Esophagus muscularis mucosa (tissue), 4 donors: ENCODE measurements around the gene TMEM131L. TPM values are rescaled to one million over a fixed set of nuclear protein-coding genes. Genes with fewer than 3 reads are reported as not detected.

Experiments used
- DNase-seq: peaks from one replicate; pipeline ENCODE4 v3.0.0-alpha.2; 2017; ENCODE audit errors: extremely low spot score
- H3K27ac ChIP-seq, 4 donors: fragments of 200-600 bp; sonication (generic); replicated peaks in 1 of 4; 1 replicate in 3 of 4; 2 replicates in 1 of 4; pipeline ENCODE4 v1.5.1; 2016 to 2019; ENCODE audit warnings: mild to moderate bottlenecking in 1 of 4
- H3K27me3 ChIP-seq, 4 donors: fragments of 200-600 bp; sonication (generic); one replicate each; pipeline versions ENCODE4 v1.5.1 to v1.6.0; 2016 to 2019
- H3K36me3 ChIP-seq, 4 donors: fragments of 200-600 bp; sonication (generic); one replicate each; pipeline ENCODE4 v1.5.1; 2016 to 2019
- H3K4me1 ChIP-seq, 4 donors: fragments of 200-600 bp; sonication (generic); one replicate each; pipeline ENCODE4 v1.5.1; 2016 to 2019
- H3K4me3 ChIP-seq, 4 donors: fragments of 200-600 bp; sonication (generic); 1 replicate in 2 of 4; 2 replicates in 2 of 4; pipeline ENCODE4 v1.5.1; 2016 to 2019; ENCODE audit warnings: mild to moderate bottlenecking in 4 of 4, moderate library complexity in 1 of 4
- H3K9me3 ChIP-seq, 4 donors: fragments of 200-600 bp; sonication (generic); 1 replicate in 3 of 4; 2 replicates in 1 of 4; pipeline ENCODE4 v1.5.1; 2016 to 2019
- EP300 ChIP-seq: sonication (generic); formaldehyde crosslinking; IDR thresholded peaks from one replicate; pipeline ENCODE4 v1.6.1; 2017; ENCODE audit warnings: antibody characterized with exemption
- POLR2A ChIP-seq: fragments of 450-650 bp; IDR thresholded peaks from one replicate; pipeline ENCODE4 v1.6.1; 2017; ENCODE audit warnings: antibody characterized with exemption, moderate library complexity, mild to moderate bottlenecking, low read depth
- POLR2AphosphoS5 ChIP-seq, 2 donors: sonication (generic); formaldehyde crosslinking; IDR thresholded peaks; one replicate each; pipeline ENCODE4 v1.6.1; 2017; ENCODE audit warnings: antibody characterized with exemption in 2 of 2
- WGBS: methylation state at CpG from one replicate; pipeline ENCODE4 v1.1.5; 2018; 5-methylcytosine and 5-hydroxymethylcytosine counted together
- intact Hi-C: fragments of 100-400 bp; cut with DNase I; formaldehyde crosslinking; loops from one replicate; pipeline ENCODE4 v1.15.1; 2023
- total RNA-seq, 4 donors: library from RNA; depleted of rRNA; stranded (reverse); fragments of >200 nt; gene quantifications; one replicate each; pipeline versions ENCODE4 v1.1.0 to v1.2.1, GENCODE V29; 2016
- TF ChIP-seq, protein P1 (sequence below), 3 experiments: fragments of 200-600 bp in 2 of 3; fragments of 450-650 bp in 1 of 3; sonication (generic) in 2 of 3; IDR thresholded peaks; one replicate each; pipeline ENCODE4 v1.5.1; 2017 to 2019; ENCODE audit warnings: antibody characterized with exemption in 3 of 3, mild to moderate bottlenecking in 2 of 3, moderate library complexity in 1 of 3

Gene TMEM131L
- total RNA-seq, 4 donors from 2014 or later, result 10.3 to 16.3 (median 12.1) TPM

DNA sequence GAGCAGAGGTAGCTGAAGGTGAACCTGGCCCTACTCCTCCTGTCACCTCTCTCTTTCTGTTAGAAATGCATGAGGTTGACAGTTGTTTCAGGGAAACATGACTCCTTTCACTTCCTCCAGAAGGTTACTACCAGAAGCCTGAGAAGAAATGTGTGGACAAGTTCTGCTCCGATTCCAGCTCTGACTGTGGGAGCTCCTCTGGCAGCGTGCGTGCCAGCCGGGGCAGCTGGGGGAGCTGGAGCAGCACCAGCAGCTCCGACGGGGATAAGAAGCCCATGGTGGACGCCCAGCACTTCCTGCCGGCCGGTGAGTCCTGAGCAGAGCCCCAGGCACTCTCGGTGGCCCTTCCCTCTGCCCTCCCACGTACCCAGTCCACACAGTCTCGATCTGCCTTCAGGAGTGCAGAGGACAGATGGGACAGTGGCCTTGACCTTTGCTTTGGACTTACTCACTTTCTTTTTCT, 156.6 kb downstream of the TMEM131L start:
- no peaks in the 10 kb centered on the region for H3K27me3 ChIP-seq
- no peak overlapping the region for H3K27ac ChIP-seq
- peaks cover 39 to 95% (median 70%) of the 10 kb centered on the region in 4 donors for H3K36me3 ChIP-seq
- WGBS, result 69% methylated on average over 8 of the region's 12 CpGs
- DNase-seq, result no peak
- peaks cover 0 to 8% (median 2%) of the 10 kb centered on the region in 4 donors for H3K4me1 ChIP-seq
- H3K4me3 ChIP-seq, result no peak overlapping the region
- H3K9me3 ChIP-seq, result no peaks in the 10 kb centered on the region
- intact Hi-C loops, result no loop called here
- TF ChIP-seq POLR2AphosphoS5 (IDR thresholded peaks at IDR 0.05) (no peak), EP300 (no peak), POLR2A (no peak)
- TF ChIP-seq, protein P1, sequence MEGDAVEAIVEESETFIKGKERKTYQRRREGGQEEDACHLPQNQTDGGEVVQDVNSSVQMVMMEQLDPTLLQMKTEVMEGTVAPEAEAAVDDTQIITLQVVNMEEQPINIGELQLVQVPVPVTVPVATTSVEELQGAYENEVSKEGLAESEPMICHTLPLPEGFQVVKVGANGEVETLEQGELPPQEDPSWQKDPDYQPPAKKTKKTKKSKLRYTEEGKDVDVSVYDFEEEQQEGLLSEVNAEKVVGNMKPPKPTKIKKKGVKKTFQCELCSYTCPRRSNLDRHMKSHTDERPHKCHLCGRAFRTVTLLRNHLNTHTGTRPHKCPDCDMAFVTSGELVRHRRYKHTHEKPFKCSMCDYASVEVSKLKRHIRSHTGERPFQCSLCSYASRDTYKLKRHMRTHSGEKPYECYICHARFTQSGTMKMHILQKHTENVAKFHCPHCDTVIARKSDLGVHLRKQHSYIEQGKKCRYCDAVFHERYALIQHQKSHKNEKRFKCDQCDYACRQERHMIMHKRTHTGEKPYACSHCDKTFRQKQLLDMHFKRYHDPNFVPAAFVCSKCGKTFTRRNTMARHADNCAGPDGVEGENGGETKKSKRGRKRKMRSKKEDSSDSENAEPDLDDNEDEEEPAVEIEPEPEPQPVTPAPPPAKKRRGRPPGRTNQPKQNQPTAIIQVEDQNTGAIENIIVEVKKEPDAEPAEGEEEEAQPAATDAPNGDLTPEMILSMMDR (IDR thresholded peaks at IDR 0.05), result no peak

DNA sequence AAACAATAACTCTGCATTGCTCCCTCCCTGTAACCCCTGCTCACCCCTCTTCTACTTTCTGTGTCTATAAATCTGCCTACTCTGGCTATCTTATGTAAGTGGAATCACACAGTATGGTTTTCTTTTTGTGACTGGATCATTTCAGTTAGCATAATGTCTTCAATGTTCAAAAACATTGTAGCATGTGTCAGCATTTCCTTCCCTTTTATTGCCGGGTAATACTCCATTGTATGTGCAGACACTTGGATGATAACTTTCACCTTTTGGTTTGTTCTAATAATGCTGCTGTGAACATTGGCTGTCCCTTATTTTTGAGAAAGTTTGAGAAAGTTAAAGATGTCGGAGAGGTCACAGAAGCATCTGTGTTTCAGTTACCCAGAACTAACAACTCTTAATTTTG, 157.3 kb downstream of the TMEM131L start:
- no peak for DNase-seq
- Histone ChIP-seq H3K9me3 (no peaks in the 10 kb centered on the region), H3K4me3 (no peak overlapping the region), H3K27ac (no peak overlapping the region), H3K36me3 (peaks cover 46 to 95% (median 73%) of the 10 kb centered on the region in 4 donors), H3K27me3 (no peaks in the 10 kb centered on the region), H3K4me1 (peaks cover 0 to 8% (median 2%) of the 10 kb centered on the region in 4 donors)
- WGBS, result 86% methylated on average over 2 of the region's 2 CpGs
- TF ChIP-seq POLR2A (no peak), POLR2AphosphoS5 (IDR thresholded peaks at IDR 0.05) (no peak), EP300 (no peak)
- TF ChIP-seq, protein P1 (IDR thresholded peaks at IDR 0.05), result no peak
- intact Hi-C loops, result no loop called here

DNA sequence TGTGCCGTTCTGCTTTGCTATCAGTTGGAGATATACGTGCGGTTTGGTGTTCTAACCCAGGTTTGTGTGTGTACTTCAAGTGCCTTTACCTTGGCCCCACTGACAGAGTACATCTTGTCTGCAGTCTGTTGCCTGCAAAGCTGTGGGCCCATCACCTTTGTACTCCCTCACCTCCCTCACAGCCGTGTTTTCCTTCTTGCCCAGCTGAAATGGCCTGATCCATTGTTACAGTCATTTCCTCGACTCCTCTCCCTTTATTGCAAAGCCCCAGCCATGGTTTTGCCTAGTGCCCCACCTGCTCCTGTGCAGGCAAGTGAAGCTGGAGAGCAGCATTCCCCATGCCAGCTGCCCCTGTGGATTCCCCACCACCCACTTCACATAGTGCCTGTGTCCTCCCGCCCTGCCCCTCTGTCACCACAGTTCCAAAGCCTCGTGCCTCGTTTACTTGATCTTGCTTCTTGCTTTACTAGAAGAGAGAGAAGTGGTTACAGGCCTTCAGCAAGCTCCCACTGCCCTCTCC, 162.7 kb downstream of the TMEM131L start:
- Histone ChIP-seq H3K4me1 (no peaks in the 10 kb centered on the region), H3K36me3 (peaks cover 70 to 100% (median 90%) of the 10 kb centered on the region in 4 donors), H3K27me3 (no peaks in the 10 kb centered on the region), H3K4me3 (no peak overlapping the region), H3K9me3 (no peaks in the 10 kb centered on the region), H3K27ac (no peak overlapping the region)
- intact Hi-C loops, result no loop called here
- WGBS, result 82% methylated on average over 8 of the region's 8 CpGs
- no peak for DNase-seq
- TF ChIP-seq EP300 (no peak), POLR2AphosphoS5 (IDR thresholded peaks at IDR 0.05) (no peak), POLR2A (no peak)
- TF ChIP-seq, protein P1 (IDR thresholded peaks at IDR 0.05), result no peak

DNA sequence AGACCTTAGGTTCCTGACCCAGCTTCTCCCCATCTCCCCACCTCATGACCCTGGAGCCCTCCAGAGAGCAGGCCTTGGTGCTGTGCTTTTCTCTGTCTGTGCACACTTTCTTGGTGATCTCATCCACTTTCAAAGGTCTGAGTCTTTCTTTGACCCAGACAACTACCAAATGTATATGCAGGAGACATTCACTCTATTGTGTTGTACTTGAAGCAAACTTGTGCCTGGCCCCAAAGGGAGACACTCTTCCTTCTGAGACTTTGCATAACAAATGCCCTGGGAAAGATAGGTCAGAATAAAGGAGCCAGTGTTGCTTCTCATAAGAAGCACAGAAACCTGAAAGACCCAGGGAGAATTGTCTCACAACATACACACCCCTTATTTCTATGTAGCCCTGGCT, 163.6 kb downstream of the TMEM131L start:
- no peak for DNase-seq
- no peaks in the 10 kb centered on the region for H3K9me3 ChIP-seq
- intact Hi-C loops, result loop anchor here (5.0 kb wide), 1 partner anchor 118 kb away; no protein-coding TSS in a partner anchor
- H3K27me3 ChIP-seq, result no peaks in the 10 kb centered on the region
- no peaks in the 10 kb centered on the region for H3K4me1 ChIP-seq
- H3K4me3 ChIP-seq, result no peak overlapping the region
- H3K27ac ChIP-seq, result no peak overlapping the region
- H3K36me3 ChIP-seq, result peaks cover 68 to 100% (median 92%) of the 10 kb centered on the region in 4 donors
- TF ChIP-seq, protein P1 (IDR thresholded peaks at IDR 0.05), result no peak
- TF ChIP-seq EP300, result no peak
- TF ChIP-seq POLR2AphosphoS5 (IDR thresholded peaks at IDR 0.05), result no peak
- TF ChIP-seq POLR2A, result no peak
